ENCODE measurements around the gene VAPB. TPM values are rescaled to one million over a fixed set of nuclear protein-coding genes. Genes with fewer than 3 reads are reported as not detected.

Gene VAPB
- total and polyA plus RNA-seq, 10 of the 15 experiments (the other 5 are each of a cell fraction or from before 2014, with no cell fraction given): 3.2 to 28.6 (median 20.5) TPM

DNA sequence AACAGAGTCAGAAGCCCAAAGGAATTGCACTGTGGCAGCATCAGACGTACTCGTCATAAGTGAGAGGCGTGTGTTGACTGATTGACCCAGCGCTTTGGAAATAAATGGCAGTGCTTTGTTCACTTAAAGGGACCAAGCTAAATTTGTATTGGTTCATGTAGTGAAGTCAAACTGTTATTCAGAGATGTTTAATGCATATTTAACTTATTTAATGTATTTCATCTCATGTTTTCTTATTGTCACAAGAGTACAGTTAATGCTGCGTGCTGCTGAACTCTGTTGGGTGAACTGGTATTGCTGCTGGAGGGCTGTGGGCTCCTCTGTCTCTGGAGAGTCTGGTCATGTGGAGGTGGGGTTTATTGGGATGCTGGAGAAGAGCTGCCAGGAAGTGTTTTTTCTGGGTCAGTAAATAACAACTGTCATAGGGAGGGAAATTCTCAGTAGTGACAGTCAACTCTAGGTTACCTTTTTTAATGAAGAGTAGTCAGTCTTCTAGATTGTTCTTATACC lies 55.8 kb downstream of the VAPB start (continued):
- TF ChIP-seq, protein P1, sequence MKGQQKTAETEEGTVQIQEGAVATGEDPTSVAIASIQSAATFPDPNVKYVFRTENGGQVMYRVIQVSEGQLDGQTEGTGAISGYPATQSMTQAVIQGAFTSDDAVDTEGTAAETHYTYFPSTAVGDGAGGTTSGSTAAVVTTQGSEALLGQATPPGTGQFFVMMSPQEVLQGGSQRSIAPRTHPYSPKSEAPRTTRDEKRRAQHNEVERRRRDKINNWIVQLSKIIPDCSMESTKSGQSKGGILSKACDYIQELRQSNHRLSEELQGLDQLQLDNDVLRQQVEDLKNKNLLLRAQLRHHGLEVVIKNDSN (IDR thresholded peaks at IDR 0.05; ENCODE audit: borderline replicate concordance, extremely low read length, insufficient read depth, low read depth, low read length): no peak
- TF ChIP-seq SPI1 (IDR thresholded peaks at IDR 0.05; ENCODE audit: borderline replicate concordance, insufficient read depth, low read depth, low read length) (no peak), CHD4 (IDR thresholded peaks at IDR 0.05) (no peak), RUNX3 (IDR thresholded peaks at IDR 0.05; ENCODE audit: low read length) (no peak), RAD21 (IDR thresholded peaks at IDR 0.05; ENCODE audit: insufficient read depth, low read depth, low read length) (no peak), ATF2 (IDR thresholded peaks at IDR 0.05; ENCODE audit: low read length) (no peak)
- TF ChIP-seq, protein P2, sequence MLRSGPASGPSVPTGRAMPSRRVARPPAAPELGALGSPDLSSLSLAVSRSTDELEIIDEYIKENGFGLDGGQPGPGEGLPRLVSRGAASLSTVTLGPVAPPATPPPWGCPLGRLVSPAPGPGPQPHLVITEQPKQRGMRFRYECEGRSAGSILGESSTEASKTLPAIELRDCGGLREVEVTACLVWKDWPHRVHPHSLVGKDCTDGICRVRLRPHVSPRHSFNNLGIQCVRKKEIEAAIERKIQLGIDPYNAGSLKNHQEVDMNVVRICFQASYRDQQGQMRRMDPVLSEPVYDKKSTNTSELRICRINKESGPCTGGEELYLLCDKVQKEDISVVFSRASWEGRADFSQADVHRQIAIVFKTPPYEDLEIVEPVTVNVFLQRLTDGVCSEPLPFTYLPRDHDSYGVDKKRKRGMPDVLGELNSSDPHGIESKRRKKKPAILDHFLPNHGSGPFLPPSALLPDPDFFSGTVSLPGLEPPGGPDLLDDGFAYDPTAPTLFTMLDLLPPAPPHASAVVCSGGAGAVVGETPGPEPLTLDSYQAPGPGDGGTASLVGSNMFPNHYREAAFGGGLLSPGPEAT (IDR thresholded peaks at IDR 0.05; ENCODE audit: low read depth): no peak
